NCI-H1105 treated with DMSO at 0.1 percent for 48 hours (cell line): ENCODE measurements around the gene CCDC154.
"Not testable (repeated sequence)": the region's sequence is repeated elsewhere in the genome, so short reads cannot be mapped to it uniquely, and the experiment has no call there.

ENCODE experiments used
- DNase-seq: peaks from one replicate; lab custom pipeline; 2025; lab: John Stamatoyannopoulos, UW

CCDC154 gene

DNA sequence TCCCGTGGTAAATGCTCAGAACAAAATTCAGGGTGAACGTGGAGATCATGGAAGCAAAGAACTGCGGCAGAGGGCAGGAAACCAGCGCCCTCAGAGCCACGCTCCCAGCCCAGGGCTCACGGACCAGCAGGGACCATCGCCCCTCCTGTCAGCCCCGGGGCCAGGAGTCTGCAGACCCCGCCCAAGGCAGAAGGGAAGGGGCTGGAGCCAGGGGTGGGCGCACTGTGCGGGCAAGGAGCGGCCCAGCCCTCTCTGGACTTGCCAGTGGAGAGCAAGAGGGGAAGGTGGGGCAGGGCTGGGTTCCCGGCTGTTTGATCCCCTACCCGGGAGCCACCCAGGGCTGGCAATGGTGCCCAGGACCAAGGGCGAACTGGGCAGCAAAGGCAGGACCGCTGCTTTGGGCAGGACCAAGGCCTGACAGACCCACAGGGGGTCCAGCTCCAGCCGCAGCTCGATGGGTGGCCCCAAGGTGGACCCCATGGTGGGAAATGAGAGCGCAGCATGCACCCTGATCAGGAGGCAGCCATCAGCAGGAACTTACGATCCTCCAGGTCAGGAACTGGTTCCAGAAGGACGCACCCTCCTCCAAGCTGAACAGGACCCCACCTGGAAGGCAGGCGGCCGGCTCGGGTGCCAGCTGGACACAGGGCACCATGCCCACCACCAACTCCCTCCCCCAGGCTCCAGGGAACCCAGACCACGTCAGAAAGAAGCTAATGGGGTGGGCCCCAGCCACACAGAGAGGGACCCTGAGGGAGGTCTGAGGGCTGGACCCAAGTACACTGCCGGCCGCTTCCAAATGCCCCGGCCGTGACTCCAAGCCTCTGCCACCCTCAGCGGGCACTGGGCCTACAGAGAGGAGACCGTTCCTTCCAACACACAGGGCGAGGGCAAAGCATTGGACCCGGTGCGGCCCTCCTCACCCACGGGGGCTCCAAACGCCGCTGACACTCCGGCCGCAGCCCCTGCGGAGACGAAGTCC lies 11.1 kb upstream of the CCDC154 start:
- no peak for DNase-seq

DNA sequence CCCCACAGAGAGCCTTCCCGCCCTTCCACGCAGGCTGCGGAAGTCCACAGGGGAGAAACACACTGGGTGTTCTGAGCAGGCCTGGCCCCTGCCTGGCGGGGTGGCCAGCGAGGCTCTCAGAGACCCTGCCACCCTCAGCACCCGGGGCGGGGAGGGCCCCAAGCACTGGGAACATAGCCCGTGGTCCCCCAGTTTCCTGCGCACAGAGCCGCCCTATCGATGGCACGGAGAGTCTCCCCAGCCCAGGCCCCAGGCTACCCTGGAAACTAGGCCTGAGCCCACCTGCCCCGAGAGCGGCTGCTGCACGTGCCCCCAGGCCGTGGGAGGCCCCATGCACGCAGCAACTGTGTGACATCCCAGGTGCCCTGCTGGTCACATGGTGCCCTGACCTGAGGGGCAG lies 10.2 kb upstream of the CCDC154 start:
- DNase-seq = no peak

DNA sequence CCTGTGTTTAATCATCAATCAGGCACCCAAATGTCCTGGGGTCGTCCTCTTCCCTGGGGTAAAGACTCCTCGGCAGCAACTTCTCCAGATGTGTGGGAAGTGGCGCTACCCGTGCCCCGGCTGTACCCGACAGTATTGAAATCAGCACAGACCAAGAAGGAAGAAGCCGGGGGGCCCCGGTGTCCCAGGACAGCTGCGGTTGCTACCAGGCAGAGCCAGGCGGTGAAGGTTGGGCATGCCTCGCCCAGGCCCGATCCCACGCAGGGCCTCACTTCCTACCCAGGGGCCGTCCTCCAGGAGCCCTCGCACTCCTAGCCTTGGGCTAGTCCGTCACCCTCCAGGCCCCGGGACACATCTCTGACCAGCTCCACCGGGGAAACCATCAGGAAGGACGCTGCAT lies 9.0 kb upstream of the CCDC154 start:
- no peak for DNase-seq

DNA sequence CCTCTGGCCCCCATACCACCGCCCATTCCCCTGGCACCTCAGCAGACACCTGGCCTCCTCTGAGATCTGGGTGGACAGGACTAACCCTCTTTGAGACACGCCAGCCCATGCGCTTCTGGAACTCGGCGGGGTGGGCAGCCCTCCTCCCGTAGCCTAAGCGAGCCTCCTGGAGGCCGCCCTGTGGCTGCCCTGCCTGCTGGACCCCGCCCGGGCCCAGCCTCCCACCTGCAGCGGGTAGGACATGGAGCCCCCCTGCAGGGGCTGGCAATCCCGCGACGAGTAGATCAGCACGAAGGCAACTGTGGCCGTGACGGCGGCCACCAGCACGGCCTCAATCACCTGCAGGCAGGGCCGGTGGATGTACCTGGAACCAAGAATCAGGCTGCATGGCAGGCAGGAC lies 8.2 kb upstream of the CCDC154 start:
- no peak for DNase-seq

DNA sequence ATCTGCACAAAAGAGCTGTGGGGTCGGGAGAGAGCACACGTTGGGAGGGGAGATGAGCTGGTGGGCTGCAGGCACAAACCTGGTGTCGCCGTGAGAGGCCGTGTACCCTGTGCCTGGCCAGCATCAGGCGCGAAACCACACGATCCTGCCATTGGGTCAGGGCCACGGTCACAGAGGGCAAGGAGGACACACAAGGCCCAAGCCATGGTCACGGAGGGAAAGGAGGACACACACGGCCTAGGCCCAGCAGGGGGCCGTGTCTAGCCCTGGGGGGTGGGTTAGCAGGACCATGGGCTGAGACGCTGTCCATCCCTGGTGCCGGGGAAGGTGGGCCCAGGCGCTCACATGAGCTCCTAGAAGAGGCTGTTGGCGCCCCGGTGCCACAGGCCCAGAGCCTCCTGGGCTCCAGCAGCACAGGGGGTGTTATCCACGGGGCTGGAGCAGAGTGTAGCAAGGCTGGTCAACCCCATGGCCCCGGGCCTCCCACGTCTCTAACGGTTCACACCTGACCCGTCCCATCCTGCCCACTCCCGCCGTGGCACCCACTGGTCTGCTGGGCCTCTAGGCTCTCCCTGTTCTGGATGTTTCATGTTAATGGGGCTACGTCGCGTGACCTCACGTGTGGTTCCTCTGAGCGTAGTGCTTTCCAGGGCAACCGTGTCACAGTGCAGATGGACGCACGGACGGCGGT lies 7.5 kb upstream of the CCDC154 start:
- DNase-seq = no peak

DNA sequence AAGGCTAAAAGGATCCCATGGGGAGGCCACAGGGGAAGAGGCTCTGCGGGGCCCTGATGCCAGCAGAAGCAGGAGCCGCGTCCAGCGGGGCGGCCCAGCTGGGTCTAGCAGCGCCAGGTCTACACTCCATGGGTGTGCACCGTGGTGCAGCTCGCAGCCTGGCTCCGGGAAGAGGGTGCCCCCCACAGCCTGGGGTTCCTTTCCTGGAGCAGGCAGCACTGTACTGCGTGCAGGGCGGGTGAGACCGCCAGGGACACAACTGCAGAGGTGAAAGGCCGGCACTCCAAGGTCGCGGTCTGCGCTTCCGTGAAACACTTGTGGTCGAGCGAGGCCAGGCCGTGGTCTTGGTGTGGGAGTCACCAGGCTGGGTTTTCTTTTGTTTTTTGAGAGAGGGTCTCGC lies 6.5 kb upstream of the CCDC154 start:
- no peak for DNase-seq

DNA sequence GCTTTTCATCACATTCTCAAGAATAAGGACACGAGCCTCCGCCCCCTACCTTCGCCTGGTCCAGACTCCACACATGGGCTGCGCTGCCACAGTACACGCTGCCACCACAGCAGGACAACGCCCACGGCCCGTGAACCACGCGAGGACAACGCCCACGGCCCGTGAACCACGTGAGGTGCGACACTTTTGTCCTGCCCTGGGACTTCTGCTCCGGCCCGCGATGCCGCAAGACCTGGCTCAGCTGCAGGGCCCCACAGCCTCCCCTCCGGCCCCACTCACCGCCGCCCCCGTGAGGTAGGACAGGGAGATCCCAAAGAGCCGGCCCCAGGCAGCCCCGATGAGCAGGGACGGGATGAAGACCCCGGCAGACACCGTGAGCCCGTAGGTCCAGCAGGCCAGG lies 5.9 kb upstream of the CCDC154 start:
- DNase-seq = no peak

DNA sequence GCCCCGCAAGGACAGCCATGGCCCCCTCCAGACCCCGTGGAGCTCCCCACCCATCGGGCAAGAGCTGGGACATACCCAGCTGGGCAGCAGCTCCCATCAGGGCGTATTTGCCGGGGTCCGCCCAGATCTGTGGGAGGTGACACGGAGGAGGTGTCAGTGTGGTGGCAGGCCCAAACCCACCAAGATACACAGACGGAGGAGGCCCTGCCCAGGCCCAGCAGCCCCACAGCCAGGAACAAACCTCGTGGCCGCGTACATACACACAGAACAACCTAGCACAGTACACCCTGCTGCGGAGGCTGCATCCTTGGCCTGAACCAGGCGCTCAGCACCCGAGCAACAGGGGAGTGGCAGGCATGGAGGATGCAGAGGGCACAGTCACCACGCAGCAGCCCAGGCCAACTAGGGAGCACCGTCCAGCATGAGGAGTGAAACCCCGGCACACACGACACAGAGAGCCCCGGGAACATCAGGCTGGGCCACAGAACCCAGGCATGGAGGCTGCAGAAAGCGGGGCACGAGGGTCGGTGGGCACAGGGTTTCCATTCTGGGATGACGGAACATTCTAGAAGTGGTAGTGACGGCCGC lies 4.9 kb upstream of the CCDC154 start:
- no peak for DNase-seq

DNA sequence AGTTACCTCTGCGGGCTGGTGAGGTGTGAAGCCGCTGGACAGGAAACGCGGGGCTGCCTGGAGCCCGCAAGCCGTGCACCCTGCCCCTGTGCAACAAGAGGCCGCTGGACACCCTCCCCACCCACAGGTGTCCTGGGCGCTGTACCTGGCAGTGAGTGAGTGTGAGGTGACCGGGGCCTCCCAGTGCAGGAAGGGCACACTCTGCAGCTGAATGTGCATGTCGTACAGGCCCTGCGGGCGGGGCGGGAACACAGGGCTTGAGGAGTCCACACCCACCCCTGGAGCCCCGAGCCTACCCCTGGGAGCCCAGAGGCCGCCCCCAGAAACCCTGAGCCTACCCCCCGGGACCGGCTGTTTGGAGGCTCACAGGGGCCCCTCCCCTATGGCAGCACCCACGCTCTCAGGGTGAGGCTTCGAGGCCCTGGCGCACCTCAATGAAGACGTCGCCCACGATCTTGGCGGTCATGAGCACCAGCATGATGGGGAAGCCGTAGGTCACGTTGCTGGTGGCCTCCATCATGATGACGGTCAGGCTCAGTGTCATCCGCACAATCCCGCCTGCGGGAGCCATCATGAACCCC lies 4.3 kb upstream of the CCDC154 start:
- no peak for DNase-seq

DNA sequence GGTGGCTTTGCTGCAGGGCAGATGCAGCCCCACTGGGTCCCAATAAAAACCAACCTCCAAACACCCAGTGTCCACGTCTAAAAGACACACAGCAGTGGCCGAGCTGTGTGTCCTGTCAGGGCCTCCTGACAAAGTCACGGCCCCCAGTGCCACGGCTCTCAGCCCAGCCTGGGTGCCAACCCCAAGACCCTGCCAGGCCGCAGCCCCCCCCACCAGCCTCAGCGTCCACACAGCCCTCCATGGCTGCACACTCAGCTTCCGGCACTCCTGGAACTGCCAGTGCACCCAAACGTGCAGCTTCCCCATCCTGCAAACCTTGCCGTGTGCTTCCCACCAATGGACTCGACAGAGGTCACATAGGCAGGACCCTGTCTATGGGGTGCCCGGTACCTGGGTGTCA lies 3.6 kb upstream of the CCDC154 start:
- DNase-seq = no peak

DNA sequence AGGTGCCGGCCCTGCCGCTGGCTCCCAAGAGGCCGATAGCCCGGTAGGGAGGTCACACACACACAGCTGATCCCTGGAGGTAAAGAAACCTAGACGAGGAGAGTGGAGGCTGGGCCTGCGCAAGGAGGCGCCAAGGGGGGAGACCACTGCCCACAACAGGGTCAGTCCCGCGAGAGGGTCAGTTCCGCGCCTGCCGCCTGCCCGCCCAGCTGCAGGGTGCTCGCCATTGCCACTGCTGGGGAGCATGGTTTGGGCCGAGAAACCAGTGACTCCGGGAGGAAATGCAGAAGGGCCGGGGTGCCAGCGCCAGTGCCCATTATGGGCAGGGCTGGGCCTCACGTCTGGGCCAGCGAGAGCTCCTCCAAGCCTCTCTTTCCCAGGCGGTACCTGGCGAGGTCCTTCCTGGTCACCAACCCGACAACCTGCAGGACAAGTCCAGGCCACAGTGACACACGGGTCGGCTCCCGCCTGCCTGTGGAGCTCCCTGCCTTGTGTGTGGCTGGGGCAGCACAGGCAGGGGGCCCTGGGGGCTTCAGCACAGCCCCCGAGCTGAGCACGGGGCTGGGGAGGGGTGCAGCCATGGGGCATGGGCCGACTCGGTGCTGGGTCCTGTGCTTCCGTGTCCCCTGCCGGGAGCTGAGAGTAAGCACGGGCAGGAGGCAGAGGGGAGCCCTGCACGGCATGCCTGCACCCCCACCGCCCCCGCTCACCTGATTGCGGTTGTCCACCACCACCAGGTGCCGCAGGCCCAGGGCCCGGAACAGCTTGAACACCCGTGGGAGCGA lies 2.1 kb upstream of the CCDC154 start:
- no peak for DNase-seq

DNA sequence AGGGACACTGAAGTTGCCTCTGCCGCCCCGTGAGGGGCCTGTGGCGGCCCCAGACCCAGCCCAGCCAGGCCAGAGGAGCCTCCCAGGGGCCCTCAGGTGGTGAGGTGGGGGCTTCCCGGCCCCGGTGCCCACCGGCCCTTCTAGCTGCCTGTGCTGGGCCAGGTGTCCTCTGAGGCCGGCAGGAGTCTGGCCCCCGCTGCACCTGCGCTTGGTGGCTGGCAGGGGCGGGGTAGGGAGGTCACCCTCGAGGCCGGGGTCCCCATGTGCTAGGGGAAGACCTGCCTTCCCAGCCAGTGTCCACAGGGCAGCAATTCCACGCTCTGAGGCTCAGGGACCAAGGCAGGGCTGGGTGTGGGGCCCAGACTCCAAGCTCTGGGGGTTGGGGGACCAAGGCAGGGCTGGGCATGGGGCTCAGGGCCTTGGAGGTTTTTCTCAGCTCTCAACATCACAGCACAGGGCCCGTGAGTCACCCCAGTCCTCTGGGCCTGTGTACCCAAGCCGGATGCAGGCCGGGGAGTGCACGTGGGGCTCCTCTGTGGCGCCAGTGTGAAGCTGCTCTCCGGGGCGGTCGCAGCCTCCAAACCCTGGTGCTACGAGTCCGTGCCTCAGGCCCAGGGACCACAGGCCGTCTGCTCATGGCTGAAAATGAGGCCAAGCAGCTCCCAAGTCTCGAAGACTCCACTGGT lies 1.3 kb upstream of the CCDC154 start:
- DNase-seq = no peak

DNA sequence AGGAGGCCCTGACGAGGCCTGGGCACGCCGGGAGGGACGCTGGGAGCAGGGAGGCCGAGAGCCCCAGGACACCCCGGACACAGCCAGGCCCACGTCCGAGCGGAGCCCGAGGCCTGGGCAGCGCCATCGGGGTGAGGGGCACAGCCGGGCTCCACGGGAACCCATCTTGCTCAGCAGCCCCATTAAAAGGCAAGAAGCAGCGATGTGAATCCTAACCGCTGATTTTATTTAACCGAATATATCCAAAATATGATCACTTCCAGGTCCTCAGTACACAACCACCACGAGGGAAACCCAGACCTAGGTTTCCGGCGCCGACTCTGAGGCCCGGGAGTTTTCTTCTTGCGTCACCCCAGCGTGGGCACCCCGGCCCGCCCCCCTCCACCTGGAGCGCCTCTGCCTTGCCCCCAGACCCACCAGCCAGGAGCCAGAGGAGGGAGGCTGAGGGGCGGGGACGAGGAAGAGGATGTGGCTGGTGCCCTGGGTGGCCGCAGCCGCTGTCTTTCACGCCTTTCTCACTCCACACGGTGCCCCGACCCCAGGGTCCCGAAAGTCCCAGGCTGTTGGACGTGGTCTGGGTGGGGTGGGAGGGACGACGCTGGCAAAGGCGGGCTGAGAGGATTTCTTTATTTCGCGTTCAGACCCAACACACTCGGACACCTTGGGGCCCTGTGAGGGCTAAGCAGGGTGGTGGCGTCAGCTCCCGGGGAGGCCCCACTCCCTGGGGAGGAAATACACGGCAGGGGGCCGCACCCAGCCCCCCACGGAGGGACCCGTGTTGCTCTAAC lies 568 bp upstream of the CCDC154 start:
- DNase-seq = no peak

DNA sequence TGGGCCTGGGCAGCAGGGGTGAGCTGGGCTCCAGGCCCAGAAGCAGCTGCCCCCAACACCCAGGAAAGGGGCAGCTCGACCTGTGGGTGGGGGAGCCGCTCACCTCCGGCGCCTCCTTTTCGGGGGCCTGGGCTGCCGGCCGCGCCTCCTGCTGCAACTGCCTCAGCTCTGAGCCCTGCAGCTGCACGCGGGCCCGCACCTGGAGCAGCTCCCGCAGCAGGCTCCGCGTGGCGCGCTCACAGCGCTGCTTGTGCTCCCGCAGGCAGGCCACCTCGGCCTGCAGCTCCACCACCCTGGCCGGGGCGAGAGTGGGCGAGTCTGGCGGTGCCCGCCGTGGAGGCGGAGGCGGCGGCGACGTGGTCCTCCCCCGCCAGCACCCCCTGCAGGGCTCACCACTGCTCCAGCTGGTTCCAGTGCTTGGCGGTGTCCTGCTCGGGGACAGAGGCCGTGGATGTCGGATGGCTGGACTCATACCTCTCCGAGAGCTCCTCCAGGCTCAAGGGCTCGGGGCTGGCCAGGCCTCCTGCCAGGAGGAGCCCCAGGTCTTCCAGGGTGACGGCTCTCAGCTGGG lies 868 bp downstream of the CCDC154 start:
- no peak for DNase-seq

DNA sequence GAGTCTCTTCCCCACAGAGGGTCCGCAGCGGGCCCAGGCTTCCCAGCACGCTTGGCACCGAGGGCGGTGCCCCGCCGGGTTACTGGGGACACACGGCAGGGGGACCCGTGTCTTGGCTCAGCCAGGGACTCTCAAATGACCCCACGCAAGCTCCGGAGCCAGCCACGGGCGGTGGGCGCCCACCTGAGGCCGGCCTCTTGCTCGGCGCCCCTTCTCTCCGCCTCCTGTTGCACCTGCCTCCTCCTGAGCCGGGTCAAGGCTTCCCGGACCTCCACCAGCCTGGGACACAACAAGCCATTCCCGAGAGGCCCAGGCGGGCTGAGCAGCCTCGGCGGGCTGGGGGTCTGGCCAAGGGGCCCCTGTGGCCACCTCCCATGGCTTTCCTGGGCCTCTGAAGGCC lies 1.7 kb downstream of the CCDC154 start:
- DNase-seq = no peak

DNA sequence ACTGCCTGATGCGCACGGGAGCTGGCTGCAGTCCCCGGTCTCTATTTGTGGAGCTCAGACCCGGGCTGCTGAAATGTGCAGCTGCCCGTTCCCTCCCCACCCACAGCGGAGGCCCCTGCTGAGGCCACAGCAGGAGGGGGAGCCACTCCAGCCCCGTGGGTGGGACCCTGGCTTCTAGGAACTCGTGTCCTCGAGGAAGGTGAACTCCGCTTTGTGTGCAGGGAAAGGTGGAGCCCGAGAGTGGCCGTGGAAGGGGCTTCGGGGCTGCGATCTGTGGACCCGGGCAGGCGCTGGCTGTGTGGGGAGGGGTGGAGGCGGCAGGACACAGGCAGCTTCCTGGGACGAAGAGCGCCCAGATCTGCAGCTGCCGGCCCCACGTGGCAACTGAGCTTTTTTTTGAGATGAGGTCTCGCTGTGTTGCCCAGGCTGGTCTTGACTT lies 2.9 kb downstream of the CCDC154 start:
- DNase-seq = no peak

DNA sequence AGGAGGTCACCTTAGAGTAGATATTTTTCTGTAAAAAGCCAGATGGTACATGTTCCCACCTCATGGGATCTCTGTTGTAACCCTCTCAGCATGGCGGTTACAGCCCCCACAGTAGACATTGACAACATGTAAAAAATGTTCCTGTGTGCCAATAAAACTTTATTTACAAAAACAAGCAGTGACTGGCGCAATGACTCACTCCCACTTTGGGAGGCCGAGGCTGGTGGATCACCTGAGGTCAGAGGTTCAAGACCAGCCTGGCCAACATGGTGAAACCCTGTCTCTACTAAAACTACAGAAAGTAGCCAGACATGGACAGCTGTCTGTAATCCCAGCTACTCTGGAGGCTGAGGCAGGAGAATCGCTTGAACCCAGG lies 4.7 kb downstream of the CCDC154 start:
- DNase-seq = not testable (repeated sequence)

DNA sequence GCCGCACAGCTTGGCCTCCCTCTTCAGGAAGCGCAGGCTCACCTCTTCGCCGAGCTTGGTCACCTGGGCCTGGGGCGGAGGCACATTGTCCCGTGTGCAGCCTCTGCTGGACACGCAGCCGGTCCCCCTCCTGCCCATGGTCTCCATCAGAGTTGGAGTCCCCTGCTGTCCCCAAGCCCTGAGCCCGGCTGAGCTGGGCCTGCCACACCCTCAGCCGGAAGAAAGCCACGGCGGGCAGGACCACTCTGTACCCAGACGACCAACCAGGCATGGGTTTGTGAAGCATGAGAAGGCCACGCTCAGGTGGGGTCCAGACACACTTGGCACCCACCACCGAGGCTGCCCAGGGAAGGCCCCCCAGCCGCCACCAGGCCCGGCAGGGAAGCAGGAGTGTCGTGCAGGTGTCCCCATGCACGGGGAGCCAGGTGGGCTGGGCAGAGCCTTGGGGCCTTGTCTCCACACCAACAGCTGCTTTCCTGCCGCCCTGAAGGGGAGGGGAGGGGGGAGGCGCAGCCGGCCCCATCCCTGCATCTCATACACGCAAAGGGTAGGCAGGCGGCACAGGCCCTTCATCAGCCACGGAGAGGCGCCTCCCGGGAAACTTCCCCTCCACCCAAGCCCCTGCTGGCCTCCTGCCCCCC lies 5.2 kb downstream of the CCDC154 start:
- DNase-seq = no peak

DNA sequence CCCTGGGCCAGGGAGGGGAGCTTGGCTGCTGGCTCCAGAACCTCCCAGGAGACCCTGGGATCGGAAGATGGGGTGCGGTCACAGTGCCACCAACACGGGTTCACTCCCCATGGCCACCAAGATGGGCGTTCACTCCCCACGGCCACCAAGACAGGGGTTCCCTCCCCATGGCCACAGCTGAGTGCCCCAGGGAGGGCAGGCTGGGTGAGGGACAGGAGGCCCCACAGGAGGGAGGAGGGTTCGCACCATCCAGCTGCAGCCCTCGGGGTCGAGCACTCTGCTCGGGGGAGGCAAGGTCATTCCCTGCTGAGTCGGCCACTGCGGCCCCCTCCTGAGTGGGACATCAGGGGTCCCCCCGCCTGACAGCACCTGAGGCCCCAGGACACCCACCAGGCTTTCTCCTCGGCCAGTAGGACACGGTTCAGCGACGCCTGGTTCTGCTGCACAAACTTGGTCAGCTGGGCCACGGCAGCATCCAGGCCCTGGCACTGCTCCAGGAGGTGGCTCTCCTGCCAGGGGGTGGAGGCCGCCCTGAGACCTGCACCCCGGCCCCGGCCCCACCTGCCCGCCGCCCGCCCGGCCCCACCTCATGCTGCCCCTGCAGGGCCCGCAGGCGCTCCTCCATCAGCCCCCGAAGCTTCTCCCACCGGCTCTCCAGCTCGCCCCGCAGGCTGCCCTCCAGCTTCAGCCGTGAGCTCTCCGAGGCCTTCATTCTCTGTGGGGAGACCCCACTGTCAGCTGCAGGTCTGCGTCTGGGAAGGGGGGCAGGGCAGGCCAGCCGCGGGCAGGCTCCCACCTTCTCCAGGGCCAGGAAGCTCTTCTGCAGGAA lies 5.9 kb downstream of the CCDC154 start:
- DNase-seq = no peak
